Spleen (tissue), 11 donors: ENCODE measurements around the gene C1QTNF9. TPM values are rescaled to one million over a fixed set of nuclear protein-coding genes. Genes with fewer than 3 reads are reported as not detected.

Experiments used
- DNase-seq: peaks from one replicate; pipeline ENCODE4 v3.0.0-alpha.2; 2020
- H3K27ac ChIP-seq, 8 donors: fragments of 200-600 bp; sonication (generic) in 7 of 8; 1 replicate in 4 of 8; 2 replicates in 4 of 8; pipeline versions ENCODE4 v1.5.0 to v1.8.0; 2016 to 2021; ENCODE audit warnings: inconsistent platforms in 4 of 8, mild to moderate bottlenecking in 4 of 8, moderate library complexity in 1 of 8
- H3K27me3 ChIP-seq, 7 donors: fragments of 200-600 bp; sonication (generic) in 6 of 7; replicated peaks in 1 of 7; 1 replicate in 4 of 7; 2 replicates in 3 of 7; pipeline versions ENCODE4 v1.5.0 to v1.8.0; 2016 to 2021; ENCODE audit warnings: inconsistent platforms in 3 of 7, mild to moderate bottlenecking in 1 of 7
- H3K36me3 ChIP-seq, 6 donors: fragments of 200-600 bp; sonication (generic) in 5 of 6; 1 replicate in 4 of 6; 2 replicates in 2 of 6; pipeline versions ENCODE4 v1.5.0 to v1.8.0; 2016 to 2021; ENCODE audit warnings: inconsistent platforms in 2 of 6
- H3K4me1 ChIP-seq, 6 donors: fragments of 200-600 bp; sonication (generic) in 5 of 6; 1 replicate in 3 of 6; 2 replicates in 3 of 6; pipeline versions ENCODE4 v1.5.0 to v1.8.0; 2016 to 2021; ENCODE audit warnings: inconsistent platforms in 3 of 6
- H3K4me3 ChIP-seq, 8 donors: fragments of 200-600 bp; sonication (generic) in 7 of 8; 1 replicate in 4 of 8; 2 replicates in 4 of 8; pipeline versions ENCODE4 v1.5.0 to v1.8.0; 2016 to 2021; ENCODE audit warnings: inconsistent platforms in 4 of 8, mild to moderate bottlenecking in 4 of 8, moderate library complexity in 2 of 8
- H3K9me3 ChIP-seq, 8 donors: fragments of 200-600 bp; sonication (generic) in 7 of 8; 1 replicate in 4 of 8; 2 replicates in 4 of 8; pipeline versions ENCODE4 v1.5.0 to v1.8.0; 2016 to 2021; ENCODE audit warnings: inconsistent platforms in 4 of 8
- CTCF ChIP-seq, 11 experiments: fragments of 200-600 bp in 7 of 11; fragments of 450-650 bp in 4 of 11; sonication (generic) in 4 of 11; IDR thresholded peaks in 8 of 11; conservative IDR thresholded peaks in 3 of 11; 1 replicate in 7 of 11; 2 replicates in 4 of 11; pipeline versions ENCODE4 v1.4.0 to v1.8.0; 2016 to 2021; ENCODE audit warnings: antibody characterized with exemption in 11 of 11, inconsistent platforms in 4 of 11, mild to moderate bottlenecking in 1 of 11
- POLR2A ChIP-seq, 3 donors: fragments of 450-650 bp; IDR thresholded peaks; one replicate each; pipeline ENCODE4 v1.5.1; 2017; ENCODE audit warnings: antibody characterized with exemption in 3 of 3, mild to moderate bottlenecking in 1 of 3
- POLR2AphosphoS5 ChIP-seq, 3 donors: sonication (generic); formaldehyde crosslinking; IDR thresholded peaks; one replicate each; pipeline ENCODE4 v1.5.1; 2017; ENCODE audit warnings: antibody characterized with exemption in 3 of 3
- WGBS, 5 donors: extraction: QIAGEN DNeasy Blood & Tissue Kit in 3 of 5; methylation state at CpG; one replicate each; pipeline versions ENCODE4 v1.1.5 to v1.1.7; 2013 to 2018; 5-methylcytosine and 5-hydroxymethylcytosine counted together
- intact Hi-C: fragments of 100-400 bp; cut with DNase I; formaldehyde crosslinking; loops from one replicate; pipeline ENCODE4 v1.15.0; 2023; ENCODE audit warnings: low total_unique reads
- polyA plus RNA-seq, 3 donors: library from polyadenylated mRNA; stranded (reverse); fragments of 200-250 nt; gene quantifications; one replicate each; pipeline ENCODE4 v1.2.1, GENCODE V29; 2013
- total RNA-seq, 7 donors: library from RNA; depleted of rRNA in 3 of 7; stranded (reverse); fragments of >200 nt in 3 of 7; fragmentation: NEBNext Ultra II Directional in 4 of 7; extraction: Animal tissue kit (Norgen Biotek cat#: 25700) in 4 of 7; gene quantifications; one replicate each; pipeline versions ENCODE4 v1.1.0 to v1.2.1, GENCODE V29; 2016 to 2021
- donor health status: healthy with polysubstance abuse.
- donor health status: DM: no; HTN: no; CAD: no; lungs with moderate emphysema.
- donor health status: DM: no; HTN: no; CAD: no.
- donor health status: Bipolar disorder and iron deficiency.
- donor health status: healthy.
- donor health status: DM: no; HTN: no; CAD: no.
- donor health status: DM: yes; HTN: yes; CAD: no.

C1QTNF9 gene
- total and polyA plus RNA-seq, 10 donors, result 0.15 to 0.72 (median 0.35) TPM; not detected in 5

- no peak for DNase-seq
- Histone ChIP-seq H3K27ac (peak overlapping the region in 7 of 8 donors; percentile 88 to 96 (median 93)), H3K27me3 (no peaks in the 10 kb centered on the region), H3K9me3 (no peaks in the 10 kb centered on the region), H3K4me3 (peak overlapping the region in 1 of 8 donors; percentile 69), H3K4me1 (peaks cover 64 to 100% (median 95%) of the 10 kb centered on the region in 6 donors), H3K36me3 (peaks cover 0 to 23% (median 0%) of the 10 kb centered on the region in 6 donors)
- intact Hi-C loops, result no loop called here
- WGBS, 5 donors, result 3 to 18% (median 7%) methylated on average over 2 of the region's 2 CpGs
- TF ChIP-seq POLR2A (IDR thresholded peaks at IDR 0.05) (no peak), CTCF (IDR thresholded peaks at IDR 0.05 in 8 of 11, conservative IDR thresholded peaks at IDR 0.05 in 3 of 11) (no peak), POLR2AphosphoS5 (IDR thresholded peaks at IDR 0.05) (no peak)
Observed at GRCh38 chr13:24276306-24276705, 33.1 kb upstream of the C1QTNF9 start.

DNA sequence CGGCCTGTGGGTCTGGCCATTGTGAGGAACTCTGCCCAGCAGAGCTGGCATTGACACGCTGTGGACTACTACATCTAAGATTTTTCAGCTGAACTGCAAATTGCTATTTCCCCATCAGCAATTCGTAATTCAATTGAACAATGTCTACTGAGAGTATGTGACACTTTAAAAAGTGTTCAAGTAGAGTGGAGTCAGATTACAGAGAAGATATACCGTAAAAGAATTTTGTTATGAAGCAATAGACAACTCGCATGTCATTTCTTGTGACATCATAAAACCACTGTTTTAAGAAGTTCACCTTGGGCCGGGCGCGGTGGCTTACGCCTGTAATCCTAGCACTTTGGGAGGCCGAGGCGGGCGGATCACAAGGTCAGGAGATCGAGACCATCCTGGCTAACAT is 32.5 kb upstream of the C1QTNF9 start:
- Histone ChIP-seq H3K4me3 (peak overlapping the region in 1 of 8 donors; percentile 69), H3K9me3 (no peaks in the 10 kb centered on the region), H3K4me1 (peaks cover 66 to 100% (median 95%) of the 10 kb centered on the region in 6 donors), H3K27ac (peak overlapping the region in 7 of 8 donors; percentile 88 to 96 (median 93)), H3K36me3 (peaks cover 0 to 28% (median 0%) of the 10 kb centered on the region in 6 donors), H3K27me3 (no peaks in the 10 kb centered on the region)
- TF ChIP-seq POLR2AphosphoS5 (IDR thresholded peaks at IDR 0.05), result no peak
- TF ChIP-seq POLR2A (IDR thresholded peaks at IDR 0.05), result no peak
- TF ChIP-seq CTCF (IDR thresholded peaks at IDR 0.05 in 8 of 11, conservative IDR thresholded peaks at IDR 0.05 in 3 of 11), result no peak
- WGBS, 5 donors, result 65 to 90% (median 70%) methylated on average over 13 of the region's 13 CpGs
- DNase-seq, result no peak
- intact Hi-C loops, result no loop called here

- Histone ChIP-seq H3K4me3 (no peak overlapping the region), H3K27ac (peak overlapping the region in 7 of 8 donors; percentile 17 to 96 (median 91)), H3K27me3 (no peaks in the 10 kb centered on the region), H3K4me1 (peaks cover 58 to 100% (median 95%) of the 10 kb centered on the region in 6 donors), H3K36me3 (peaks cover 0 to 37% (median 4%) of the 10 kb centered on the region in 6 donors), H3K9me3 (no peaks in the 10 kb centered on the region)
- TF ChIP-seq POLR2AphosphoS5 (IDR thresholded peaks at IDR 0.05), result no peak
- no peak for TF ChIP-seq POLR2A (IDR thresholded peaks at IDR 0.05)
- no peak for TF ChIP-seq CTCF (IDR thresholded peaks at IDR 0.05 in 8 of 11, conservative IDR thresholded peaks at IDR 0.05 in 3 of 11)
- DNase-seq, result no peak
- WGBS, 5 donors, result 78 to 90% (median 82%) methylated on average over 6 of the region's 6 CpGs
- intact Hi-C loops, result no loop called here
Observed at GRCh38 chr13:24277761-24278160, 31.6 kb upstream of the C1QTNF9 start.

- no peak for DNase-seq
- TF ChIP-seq POLR2A (IDR thresholded peaks at IDR 0.05) (no peak), CTCF (IDR thresholded peaks at IDR 0.05 in 8 of 11, conservative IDR thresholded peaks at IDR 0.05 in 3 of 11) (no peak), POLR2AphosphoS5 (IDR thresholded peaks at IDR 0.05) (peak in 2 of 3 donors; percentile 11 to 53)
- intact Hi-C loops, result no loop called here
- WGBS, 5 donors, result 60 to 83% (median 66%) methylated on average over 8 of the region's 8 CpGs
- Histone ChIP-seq H3K9me3 (no peaks in the 10 kb centered on the region), H3K4me1 (peaks cover 47 to 95% (median 82%) of the 10 kb centered on the region in 6 donors), H3K27me3 (no peaks in the 10 kb centered on the region), H3K36me3 (peaks cover 0 to 55% (median 16%) of the 10 kb centered on the region in 6 donors), H3K27ac (peak overlapping the region; percentile 29 to 96 (median 77)), H3K4me3 (peak overlapping the region in 1 of 8 donors; percentile 40)
Observed at GRCh38 chr13:24279327-24280110, 29.9 kb upstream of the C1QTNF9 start.
